RPMI8226 (cell line): ENCODE measurements around the gene TFDP1.
"Not testable (repeated sequence)": the region's sequence is repeated elsewhere in the genome, so short reads cannot be mapped to it uniquely, and the experiment has no call there.

Experiments used
- DNase-seq: peaks from one replicate; pipeline ENCODE4 v3.0.0-alpha.2; 2015

Gene TFDP1

GRCh38 chr13:113620036-113620796, 35.7 kb downstream of the TFDP1 start:
- no peak for DNase-seq

DNA sequence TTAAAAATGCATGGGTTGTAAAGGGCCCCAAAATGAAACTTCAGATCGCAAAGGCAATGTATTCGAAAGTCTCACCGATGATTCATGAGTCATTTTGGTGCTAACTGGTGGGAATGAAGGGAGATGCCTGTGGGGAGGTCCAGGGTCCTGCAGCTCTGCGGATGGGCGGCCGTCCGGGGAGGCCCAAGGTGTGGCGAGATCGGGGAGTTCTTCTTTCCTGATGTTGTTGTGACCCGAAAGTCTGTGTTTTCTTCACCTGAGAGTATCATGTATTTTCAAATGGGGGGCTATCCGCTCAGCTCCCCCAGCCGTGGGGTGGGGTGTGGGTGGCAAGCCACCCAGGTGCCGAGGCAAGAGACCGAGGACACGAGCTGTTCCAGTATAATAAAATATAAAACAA, 36.5 kb downstream of the TFDP1 start:
- DNase-seq: no peak

DNA sequence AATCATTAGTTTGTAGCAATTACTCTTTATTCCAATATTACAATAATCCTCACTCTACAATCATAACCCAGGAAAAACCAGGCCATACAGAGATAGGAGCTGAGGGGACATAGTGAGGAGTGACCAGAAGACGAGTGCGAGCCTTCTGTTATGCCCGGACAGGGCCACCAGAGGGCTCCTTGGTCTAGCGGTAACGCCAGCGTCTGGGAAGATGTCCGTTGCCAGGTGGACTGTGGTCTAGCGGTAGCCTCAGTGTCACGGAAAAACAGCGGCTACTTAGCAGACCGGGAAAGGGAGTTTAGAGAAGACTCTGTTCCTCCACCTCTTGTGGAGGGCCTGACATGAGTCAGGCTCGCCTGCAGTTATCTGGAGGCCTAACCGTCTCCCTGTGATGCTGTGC, 36.9 kb downstream of the TFDP1 start:
- DNase-seq: not testable (repeated sequence)

DNA sequence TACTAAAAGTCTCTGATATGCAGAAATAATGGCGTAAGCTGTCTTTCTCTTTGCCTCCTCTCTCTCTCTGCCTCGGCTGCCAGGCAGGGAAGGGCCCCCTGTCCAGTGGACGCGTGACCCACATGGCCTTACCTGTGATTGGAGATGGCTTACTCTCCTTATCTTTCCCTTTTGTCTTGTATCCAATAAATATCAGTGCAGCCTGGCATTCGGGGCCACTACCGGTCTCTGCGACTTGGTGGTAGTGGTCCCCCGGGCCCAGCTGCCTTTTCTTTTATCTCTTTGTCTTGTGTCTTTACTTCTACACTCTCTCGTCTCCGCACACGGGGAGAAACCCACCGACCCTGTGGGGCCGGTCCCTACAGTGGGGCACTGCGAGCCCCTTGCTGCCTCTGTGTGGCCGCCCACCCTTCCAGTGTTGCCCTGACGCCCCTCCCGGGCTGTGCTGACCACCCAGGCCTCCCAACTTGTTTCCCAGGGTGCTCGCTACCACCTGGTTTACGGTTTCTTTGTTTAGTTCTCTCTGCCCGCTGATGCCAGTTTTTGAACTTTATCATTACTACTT, 37.5 kb downstream of the TFDP1 start:
- not testable (repeated sequence) for DNase-seq

DNA sequence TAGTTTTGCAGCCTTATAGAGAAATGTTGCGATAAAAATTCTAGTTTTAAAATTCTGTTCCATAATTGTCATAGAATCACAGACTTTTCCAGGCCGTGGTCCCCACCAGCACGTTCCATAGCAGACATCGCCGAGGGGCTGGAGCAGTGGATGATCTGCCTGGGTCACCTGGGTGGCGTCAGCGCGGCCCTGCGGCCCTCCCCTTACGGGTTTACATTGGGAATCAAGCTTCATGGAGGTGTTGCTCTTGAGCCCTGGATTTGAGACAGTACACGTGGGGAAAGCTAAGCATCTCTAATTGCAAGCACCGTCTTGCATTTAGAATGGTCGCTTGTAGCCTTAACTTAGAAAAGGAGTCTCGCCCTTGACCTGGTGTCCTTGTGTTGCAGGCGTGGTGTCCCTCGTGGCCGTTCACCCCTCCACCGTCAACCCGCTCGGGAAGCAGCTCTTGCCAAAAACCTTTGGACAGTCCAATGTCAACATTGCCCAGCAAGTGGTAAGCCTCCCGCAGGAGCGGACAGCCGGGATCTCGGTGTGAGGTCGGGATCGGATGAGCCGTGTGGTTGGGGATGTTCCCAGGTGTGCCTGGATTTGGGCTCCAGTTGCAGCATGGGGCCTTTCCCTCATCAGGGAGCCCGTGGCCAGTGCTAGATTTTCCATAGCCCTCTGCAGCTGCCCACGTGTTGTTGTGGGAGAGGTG, 38.4 kb downstream of the TFDP1 start:
- no peak for DNase-seq

- no peak for DNase-seq
Observed at GRCh38 chr13:113623491-113624234, 39.1 kb downstream of the TFDP1 start.

GRCh38 chr13:113624235-113624587, 39.7 kb downstream of the TFDP1 start:
- no peak for DNase-seq

DNA sequence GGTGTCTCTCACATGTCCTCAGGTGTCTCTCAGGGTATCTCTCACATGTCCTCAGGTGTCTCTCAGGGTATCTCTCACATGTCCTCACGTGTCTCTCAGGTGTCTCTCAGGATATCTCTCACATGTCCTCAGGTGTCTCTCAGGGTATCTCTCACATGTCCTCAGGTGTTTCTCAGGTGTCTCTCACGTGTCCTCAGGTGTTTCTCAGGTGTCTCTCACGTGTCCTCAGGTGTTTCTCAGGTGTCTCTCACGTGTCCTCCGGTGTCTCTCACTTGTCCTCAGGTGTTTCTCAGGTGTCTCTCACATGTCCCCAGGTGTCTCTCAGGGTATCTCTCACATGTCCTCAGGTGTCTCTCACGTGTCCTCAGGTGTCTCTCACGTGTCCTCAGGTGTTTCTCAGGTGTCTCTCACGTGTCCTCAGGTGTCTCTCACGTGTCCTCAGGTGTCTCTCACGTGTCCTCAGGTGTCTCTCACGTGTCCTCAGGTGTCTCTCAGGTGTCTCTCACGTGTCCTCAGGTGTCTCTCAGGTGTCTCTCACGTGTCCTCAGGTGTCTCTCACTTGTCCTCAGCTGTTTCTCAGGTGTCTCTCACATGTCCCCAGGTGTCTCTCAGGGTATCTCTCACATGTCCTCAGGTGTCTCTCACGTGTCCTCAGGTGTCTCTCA, 40.2 kb downstream of the TFDP1 start:
- not testable (repeated sequence) for DNase-seq

- no peak for DNase-seq
Observed at GRCh38 chr13:113625965-113626721, 41.6 kb downstream of the TFDP1 start.

DNA sequence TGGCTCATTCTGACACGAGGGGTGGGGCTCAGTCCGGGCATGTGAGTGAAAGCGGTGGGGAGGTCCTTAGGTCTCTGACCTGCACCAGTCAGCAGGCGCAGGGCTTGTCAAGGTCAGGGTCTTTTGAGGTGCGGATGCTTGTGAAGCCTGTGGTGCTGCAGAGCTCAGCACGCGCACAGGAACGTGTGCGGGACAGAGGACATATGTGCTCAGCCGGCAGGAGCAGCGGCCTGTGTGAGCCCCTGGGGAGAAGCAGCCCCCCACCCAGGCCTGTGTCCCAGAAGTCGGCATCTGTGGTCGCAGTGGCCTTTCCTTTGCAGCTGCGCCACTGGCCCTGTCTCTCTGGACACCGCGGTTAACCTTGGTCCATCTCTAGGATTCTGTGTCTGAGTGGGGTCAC, 42.6 kb downstream of the TFDP1 start:
- no peak for DNase-seq

GRCh38 chr13:113628291-113629270, 44.0 kb downstream of the TFDP1 start:
- no peak for DNase-seq

DNA sequence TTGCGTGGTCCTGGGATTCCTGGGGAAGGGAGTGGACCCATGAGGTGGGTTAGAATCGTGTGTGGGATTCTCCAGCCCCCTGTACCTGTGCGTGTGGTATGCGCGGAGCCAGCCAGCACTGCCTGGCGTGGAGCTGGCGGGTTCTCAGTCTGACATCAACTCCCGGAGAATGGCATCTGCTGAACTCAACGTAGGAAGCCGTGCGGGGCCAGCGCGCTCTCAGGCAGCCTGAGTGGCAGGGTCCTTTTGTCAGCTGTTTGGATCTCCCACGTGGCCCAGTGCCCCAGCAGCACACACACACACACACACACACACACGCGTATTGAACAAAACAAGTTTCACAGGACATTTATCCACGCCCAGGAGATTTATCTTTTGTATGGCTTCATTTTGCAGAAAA, 45.3 kb downstream of the TFDP1 start:
- no peak for DNase-seq

DNA sequence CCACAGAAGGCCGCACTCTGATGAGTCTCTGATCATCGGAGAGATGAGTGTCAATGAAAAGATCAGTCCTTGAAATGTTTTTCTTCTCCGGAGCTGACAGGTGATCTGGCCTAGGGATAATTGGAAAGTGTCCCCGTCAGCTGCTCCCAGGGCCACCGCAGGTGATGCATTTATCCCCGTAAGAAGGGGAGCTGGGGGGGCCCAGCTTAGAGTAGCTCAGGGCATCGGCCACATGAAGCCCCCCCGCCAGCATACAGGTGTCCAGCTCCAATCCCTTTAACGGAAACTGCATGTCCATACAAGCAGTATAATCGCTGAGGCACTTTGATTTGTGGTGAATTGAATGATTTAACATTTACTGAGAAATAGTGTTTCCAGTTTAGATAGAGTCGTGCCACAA, 45.7 kb downstream of the TFDP1 start:
- no peak for DNase-seq

DNA sequence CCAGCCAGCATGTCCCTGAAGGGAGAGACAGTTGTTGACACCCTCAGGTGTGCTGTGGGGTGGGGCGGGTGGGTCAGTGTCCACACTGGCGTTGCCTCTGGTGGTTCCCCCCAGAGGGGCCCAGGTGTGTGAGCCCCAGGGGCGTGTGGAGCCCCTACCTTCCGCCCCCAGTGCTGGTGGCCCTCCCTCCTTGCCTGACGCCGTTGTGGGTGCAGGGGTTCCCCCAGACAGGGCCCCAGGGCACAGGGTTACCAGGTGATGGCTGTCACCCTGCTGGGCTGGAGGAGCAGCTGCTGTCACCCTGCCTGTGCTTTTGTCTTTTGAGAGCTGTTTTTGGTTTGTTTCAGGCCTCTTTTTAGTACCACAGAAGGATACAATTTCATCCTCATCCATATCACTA, 46.3 kb downstream of the TFDP1 start:
- no peak for DNase-seq

GRCh38 chr13:113631341-113632095, 47.0 kb downstream of the TFDP1 start:
- DNase-seq: no peak

DNA sequence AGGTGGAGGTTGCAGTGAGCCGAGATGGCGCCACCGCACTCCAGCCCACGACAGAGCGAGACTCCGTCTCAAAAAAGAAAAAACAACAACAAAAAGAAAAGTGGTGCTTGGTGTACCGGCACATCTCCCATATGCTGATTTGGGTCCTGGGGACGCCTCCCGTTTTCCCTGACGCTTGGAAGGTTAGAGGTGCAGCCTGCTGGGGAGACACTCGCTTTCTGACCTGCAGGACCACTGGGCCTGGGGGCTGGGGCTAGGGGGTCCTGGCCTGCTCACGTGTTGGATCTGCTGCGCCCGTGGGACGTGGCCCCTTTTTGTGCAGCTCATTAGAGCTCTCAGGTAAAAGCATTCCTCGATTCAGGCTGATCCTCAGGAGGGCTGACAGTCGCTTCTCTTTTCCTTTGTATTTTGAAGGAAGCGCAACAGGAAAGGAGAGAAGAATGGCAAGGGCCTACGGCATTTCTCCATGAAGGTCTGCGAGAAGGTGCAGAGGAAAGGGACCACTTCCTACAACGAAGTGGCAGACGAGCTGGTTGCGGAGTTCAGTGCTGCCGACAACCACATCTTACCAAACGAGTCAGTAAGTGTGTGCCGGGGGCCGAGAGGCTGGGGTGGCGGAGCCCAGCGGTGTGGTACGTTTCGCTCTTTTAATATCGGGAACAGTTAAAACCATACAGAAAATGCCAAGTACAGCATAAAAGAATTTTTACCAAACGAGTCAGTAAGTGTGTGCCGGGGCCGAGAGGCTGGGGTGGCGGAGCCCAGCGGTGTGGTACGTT, 48.3 kb downstream of the TFDP1 start:
- DNase-seq: no peak

- DNase-seq: no peak
Observed at GRCh38 chr13:113633485-113633873, 48.9 kb downstream of the TFDP1 start.

DNA sequence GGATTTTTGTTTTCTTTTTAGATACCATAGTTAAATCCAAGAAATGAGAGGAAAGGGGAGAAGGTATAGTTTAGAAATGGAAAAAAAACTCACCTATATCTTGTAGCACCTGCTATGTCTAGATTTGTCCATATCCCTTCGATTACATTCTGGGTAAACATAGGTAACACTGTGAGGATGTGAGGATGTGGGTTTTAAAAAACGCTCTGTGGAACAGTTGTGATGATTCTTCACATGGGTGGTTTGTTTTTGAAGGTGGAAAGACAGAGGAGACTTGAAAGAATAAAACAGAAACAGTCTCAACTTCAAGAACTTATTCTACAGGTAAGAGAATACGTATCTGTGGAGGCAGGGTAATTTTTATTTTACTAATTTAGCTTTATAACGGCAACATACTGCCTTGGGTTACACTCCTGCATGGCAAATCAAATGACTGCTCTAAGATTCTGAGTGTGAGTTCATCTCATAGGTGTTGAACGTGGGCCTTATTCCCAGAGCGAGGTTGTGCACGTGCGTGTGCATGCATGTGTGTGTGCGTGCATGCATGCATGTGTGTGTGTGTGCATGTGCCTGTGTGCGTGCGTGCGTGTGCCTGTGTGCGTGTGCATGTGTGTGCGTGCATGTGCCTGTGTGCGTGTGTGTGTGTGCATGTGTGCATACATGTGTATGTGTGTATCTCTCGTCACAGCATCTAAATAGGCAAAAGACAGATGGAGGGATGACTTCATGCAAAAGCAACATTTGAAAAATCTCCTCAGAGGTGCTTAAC, 49.9 kb downstream of the TFDP1 start:
- no peak for DNase-seq

GRCh38 chr13:113635048-113635420, 50.5 kb downstream of the TFDP1 start:
- DNase-seq: no peak
